ENCODE data around the gene CMTM7.

Gene CMTM7, protein sequence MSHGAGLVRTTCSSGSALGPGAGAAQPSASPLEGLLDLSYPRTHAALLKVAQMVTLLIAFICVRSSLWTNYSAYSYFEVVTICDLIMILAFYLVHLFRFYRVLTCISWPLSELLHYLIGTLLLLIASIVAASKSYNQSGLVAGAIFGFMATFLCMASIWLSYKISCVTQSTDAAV

DNA sequence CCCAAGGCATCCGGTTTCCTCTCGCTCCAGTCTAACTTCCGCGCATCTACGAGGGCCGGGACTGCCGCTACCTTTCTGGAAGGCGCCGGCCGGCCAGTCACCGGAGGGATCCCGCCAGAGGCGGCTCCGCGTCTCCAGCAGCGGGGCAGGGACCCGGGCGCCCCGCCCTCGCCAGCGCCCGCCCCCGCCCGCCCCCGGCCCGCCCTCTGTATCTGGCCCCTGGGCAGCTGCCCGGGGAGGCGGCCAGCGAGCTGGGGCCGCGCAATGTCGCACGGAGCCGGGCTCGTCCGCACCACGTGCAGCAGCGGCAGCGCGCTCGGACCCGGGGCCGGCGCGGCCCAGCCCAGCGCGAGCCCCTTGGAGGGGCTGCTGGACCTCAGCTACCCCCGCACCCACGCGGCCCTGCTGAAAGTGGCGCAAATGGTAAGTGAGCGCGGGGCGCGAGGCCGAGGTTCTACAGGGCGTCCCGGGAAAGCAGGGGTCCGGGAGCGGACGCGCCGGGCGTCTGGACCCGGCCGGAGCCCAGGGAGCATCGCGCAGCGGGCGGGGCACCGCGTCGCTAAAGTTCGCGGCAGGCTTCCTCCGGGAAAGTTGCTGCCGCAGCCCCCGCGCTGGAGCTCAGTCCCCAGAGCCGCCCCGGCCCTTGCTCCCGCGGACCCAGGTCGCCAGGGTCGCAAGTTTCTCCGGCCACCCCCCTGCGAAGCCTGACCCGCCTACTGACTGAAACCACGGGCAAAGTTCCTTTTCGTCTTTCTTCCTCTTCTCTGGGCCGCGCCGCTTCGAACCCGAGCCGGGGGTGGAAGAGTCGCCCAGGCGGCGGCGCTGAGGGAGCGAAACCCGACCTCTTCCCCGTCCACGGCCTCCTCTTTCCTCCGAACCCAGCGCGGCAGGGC is at the start of gene CMTM7:
TSS of gene CMTM7 (plus strand) at position 211 of the 893 bp plus-strand sequence. CDS start at position 265, 54 bp downstream.
- DNase-seq: peak in 11 of 56 donors; percentile 6 to 29 (median 12)

DNA sequence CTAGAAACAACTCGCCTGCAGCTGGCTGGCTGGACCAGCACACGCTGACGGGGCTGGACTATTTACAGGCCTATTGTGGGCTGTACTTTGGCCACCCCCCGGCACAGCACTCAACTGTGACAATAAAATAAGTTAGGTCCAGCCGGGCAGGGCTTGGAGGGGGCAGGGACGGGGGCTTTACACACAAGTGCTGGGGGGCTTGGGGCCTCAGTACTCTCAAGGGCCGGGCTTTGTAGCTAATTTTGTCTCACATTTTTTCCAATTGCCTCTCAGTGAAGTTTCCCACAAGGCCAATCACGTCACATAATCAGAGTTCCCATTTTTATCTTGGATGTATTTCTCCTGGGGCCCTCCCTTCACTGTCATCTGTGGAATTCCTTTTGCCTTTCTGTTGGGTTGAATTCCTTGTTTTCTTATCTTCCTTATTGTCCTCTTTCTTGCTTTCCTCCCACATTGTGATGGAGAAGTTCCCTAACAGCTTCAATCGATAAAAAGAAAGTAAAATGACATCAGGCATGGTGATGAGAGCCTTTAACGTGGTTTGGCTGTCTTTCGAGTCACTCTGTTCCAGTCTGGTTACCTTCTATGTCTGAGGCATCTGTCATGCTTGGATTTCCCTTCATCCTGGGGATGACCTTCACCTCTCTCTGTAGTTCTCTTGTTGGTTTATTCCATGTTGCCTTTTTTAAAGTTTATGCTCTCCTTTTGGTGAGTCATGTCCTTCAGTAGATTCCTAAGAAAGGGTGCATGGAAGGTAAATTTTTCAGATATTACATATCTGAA is 44.1 kb upstream of the CMTM7 start:
- DNase-seq: no peak

DNA sequence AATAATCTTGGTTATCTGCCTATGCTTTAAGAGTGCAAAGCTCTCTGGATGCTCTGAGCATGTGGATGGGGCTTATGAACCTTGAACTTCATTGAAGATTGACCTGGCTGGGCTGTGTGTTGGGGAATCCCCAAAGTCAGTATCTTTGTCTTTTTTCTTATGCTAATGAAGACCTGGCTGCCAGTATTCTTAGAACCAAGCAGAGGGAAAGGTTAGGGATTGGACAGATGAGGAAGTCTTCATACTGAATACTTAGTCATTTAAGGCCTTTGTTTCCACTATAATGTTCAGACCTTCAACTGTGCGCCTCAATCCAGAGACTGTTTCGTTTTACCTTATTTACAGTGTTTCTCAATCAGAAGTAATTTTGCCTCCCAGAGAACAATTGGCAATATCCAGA is 42.5 kb upstream of the CMTM7 start:
- DNase-seq: no peak

DNA sequence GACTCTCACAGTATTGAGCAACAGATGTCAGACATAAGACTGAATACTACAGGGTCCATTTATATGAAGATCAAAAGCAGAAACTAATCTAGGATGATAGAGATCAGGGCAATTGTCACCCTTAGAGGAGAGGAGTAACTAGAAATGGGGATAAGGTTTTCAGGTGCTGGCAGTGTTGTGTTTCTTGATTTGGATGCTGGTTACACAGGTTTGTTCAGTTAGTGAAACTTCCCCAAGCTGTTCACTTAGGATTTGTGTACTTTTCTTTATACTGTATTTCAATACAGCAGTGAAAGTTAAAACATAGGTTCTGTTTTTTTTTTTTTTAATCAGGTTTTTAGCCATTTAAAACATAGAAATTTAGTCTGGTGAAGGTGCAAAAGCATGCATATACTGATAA is 39.1 kb upstream of the CMTM7 start:
- no peak for DNase-seq

DNA sequence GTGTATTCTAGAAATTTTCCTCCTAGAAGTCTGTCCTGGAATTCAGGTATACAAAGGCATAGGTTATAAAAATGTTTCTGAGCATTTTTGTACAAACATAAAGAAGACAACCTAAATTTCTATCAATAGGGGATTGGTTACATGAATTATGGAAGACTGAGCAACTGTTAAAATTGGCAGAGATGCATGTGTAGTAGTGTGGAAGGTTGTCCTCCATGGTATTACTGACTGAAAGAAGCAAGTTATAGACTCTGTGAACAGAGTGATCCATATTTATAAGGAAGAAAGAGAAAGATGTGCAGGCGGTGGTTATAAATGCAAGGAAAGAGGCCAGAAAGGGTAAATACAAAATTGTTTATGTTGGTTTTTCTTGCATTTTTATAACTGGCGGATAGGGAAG is 38.3 kb upstream of the CMTM7 start:
- no peak for DNase-seq

DNA sequence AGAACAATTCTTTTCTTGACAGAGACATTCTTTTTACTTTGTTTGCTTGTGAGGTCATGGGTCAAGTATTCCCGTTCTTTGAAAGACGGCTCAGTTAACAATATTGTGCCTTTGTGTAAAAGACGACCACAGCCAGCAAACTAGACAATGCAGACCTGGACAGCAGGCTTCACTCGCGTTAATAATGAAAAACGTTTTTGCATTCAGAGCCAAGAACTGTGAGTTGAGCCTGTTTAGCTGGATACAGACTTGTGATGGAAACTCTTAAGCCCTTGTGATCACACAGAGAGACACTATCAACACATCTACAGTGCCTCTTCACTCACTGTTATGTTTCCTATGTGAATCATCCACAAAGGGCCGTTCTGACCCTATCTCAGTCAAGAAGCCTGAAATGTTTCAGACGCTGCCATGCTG is 37.3 kb upstream of the CMTM7 start:
- DNase-seq: no peak

DNA sequence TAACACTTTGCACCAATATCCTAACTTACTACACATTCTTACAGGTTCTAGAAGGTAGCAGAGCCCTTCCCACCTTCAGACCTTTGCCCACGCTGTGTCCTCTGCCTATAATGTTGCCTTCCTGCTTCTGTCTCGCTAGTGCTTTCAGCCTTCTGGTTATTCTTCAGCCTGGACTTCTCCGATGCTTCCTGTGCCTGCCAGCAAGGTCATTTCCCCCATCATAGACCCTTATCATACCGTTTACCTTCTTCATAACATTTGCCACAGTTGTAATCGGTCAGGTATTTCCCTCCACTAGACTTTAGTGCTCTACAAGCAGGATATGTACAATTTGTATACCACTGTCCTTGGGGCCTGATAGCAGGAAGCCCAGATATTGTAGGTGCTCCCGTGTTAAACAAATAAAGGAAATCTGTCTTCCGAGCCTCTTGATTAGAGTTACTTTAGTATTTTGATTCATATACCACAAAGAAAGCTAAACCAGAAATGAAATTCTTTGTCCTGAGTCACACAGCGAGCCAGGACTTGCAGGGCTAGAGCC is 35.8 kb upstream of the CMTM7 start:
- DNase-seq: no peak

DNA sequence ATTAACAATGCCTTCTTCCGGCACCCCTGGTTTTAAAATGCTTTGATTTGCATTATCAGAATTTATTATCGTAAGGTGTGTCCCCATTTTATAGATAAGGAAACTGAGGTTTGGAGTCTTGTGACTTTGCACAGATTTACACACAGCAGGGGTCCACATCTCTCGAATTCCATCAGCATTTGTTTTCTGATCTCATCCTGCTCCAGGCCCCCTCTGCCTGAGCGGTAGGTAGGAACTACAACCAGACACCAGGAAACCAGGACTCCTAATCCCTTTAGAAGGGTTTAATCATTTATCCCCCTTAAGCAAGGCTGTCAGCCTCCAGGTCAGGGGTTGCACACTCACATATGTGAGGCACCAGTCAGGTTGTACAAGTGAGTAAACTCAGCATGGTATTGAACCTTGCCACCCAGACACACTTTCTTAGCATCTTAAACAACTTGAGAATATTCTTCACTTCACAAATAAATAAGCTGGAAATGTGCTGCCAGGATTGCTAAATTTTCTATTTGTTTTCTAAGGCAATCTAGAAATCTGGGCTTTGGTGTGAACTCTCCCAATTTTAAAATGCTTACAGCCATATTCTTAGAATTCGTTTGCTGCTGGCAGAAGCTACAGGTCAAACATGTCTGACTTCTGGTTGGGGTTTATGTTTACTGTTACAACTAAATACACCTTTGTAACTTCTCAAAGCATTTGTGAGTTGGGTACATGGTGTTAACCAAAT is 31.7 kb upstream of the CMTM7 start:
- DNase-seq: no peak

DNA sequence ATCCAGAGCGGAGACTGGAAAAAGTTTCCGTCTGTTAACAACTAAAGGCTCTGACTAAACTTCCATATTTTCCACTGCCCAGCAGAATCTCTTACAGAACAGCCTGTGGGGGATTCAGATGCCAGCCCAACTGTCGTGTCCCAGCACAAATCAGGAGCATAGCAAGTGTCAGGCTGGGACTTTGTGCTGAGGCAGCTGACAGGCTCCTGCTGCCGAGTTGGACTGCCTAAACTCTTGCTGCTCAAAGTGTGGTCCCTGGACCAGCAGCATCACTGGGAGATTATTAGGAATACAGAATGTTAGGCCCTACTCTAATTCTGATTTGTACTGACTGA is 31.2 kb upstream of the CMTM7 start:
- DNase-seq: no peak

DNA sequence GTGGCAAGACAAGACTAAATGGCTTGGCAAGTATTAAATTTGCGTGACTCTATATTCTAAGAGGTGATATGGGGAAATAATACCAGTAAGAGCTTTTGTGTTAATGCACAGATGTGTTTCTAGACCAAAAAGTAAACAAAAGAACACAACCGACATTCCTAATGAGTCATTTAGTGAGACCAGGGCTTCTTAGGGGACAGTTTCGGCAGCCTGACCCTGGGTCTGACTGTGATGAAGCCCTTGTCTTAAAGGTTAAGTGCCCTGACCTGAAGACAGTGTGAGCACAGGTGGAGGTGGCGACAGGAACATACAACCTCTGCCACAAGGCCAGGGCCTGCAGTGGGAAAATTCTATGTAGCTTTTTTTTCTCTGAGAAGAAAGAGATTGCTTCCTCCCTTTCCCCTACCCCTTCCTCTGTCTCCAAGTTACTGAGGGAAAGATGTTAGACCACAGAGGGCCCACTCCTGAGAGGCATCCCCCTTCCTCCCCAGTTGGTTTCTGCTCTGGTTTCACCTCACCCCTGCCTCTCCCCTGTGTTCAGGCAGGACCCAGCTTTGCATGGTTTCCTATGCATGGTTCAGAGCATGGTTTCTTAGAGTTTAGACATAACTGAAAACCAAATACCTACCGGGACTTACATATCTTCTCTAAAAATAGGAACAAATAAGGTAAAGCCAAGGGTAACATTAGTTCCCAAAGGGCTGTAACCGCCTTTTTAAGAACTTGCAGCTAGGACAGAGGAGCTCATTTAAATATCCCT is 24.8 kb upstream of the CMTM7 start:
- DNase-seq: no peak

DNA sequence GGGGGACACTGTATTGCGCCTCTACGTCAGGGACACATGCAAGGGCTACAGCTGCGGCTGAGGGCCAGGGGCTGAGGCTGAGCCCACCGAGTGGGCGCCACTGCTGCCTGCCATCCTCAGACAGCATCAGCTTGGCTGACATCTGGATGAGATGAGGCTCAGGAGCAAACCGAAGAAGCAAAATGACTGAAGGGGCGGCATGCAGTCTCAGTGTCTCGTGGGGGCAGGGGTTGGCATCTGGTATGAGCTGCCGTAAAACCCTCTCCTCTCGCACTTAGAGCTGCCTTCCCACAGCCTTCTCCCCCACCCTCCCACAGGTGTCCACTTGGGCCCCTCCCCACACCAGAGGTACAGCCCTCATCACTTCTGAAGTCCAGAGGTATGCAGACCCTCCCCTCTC is 24.2 kb upstream of the CMTM7 start:
- no peak for DNase-seq

DNA sequence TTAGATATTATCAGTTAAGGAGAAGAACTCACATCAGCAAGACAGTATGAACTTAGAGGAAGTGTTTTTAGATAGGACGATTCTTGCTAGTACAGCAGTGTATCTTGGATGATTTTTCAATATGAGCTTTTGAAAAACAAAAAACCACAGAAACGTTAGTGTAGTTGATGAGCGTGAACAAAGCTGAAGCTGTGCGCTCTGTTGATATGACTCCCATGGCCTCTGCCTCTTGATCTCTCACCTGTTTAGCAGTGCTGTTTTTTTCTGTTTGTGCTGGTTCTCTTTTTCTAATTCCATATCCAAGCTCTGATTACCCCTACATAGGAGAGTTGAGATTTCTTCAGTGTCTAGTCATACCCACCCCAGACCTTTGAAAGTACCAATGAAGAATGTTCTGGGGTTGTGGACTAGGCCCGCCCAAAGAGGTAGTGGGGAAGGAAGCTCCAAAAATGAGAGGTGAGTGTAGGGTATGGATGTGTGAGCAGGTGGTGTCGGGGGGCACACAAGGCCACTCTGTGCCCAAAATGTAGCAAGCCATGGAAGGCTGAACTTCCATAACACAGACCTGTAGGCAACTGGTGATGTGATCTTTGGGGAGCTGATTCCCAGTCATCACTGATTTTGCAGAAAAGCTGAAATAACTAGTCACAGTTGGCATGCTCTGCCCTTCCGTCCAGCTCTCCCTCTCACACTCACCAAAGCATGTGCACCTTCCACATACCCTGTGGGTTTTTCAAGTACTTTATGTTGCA is 20.0 kb upstream of the CMTM7 start:
- no peak for DNase-seq

DNA sequence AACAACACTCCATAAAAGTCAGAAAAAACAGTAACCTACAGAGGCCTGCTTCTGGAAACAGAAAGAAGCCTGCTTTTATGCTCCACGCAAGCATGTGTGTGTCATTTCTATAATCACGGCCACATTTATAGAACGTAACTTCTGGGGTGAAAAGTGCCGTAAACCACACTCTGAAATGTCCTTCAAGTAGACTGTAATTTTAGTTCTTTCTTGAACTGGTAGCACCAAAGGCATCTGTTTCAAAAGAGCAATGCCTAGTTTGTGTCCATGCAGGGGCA is 19.5 kb upstream of the CMTM7 start:
- DNase-seq: no peak

DNA sequence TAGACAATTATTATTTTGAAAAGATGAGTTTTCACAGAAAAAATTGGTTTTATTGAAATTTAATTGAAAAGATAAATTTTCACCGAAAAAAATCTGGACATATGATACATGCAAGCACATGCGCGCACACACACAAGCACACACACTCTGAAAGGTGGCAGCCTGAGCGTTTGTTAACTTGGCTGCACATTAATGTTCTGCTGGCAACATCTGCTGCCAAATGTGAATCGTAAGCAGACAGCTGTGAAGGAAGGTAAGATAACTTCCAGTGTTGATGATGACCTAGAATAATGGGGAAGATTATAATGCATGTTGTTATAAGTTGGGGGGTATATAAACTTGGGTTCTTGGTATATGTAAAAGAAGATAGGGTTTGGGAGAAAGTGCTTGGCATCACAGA is 18.4 kb upstream of the CMTM7 start:
- no peak for DNase-seq

DNA sequence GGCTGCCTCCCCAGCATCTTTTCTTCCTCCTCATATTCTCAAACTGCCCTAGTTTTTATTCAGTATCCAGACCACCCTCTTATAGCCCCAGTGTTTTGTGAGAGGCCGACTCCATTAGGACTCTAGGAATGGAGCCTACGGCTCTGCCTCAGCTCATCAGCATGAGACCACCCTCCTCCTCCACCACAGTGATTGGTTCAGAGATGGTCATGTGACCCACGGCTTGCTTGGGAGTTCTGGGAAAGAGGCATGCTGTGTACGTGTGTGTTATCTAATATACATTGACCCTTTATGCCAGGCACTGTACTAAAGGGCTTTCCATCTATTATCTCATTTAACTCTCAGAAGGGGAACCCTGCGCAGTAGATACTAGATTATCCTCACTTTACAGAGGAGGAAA is 17.8 kb upstream of the CMTM7 start:
- DNase-seq: no peak

DNA sequence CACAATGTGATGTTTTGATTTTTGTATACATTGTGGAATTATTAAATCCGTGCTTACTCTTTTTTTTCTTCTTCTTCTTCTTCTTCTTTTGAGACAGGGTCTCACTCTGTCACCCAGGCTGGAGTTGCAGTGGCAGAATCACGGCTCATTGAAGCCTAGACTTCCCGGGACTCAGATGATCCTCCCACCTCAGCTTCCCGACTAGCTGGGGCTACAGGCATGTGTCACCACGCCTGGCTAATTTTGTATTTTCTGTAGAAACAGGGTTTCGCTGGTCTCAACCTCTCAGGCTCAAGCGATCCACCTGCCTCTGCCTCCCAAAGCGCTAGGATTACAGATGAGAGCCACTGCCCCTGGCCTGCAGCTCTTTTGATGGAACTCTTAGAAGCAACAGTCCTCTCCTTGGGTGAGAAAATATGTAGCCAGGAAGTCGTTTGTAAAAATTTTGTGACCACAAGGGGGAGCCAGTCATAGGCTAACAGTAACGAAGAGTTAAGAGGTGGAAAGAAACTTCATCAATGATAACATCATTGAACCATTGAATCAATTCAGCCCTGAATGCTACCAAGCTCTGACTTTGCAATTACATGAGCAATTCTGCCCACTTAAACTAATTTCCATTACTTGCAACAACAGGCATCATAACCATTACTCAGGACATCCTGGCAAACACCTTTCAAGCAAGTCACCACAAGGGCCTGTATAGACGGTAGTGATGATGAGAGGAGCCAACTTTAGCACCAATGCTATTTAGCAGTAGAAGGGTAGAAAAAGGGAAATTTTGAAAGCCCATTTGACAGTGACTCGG is 16.7 kb upstream of the CMTM7 start:
- DNase-seq: peak in 21 of 56 donors; percentile 1 to 78 (median 16)

DNA sequence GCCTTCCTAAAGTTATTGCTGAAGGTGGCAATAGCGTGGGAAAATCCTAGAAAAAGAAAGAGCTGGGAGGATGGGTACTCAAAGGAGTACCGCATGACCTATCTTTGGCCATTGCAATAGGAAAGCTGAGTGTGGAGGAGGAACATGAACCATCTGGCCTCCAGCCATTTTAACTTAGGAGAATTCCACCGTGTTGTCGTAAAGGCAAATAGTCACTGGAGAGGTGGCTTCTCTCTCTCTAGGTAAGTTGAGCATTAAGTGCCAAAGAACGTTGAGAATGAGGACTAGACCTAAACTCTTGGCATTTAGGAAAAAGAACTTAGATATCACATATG is 16.1 kb upstream of the CMTM7 start:
- DNase-seq: no peak

DNA sequence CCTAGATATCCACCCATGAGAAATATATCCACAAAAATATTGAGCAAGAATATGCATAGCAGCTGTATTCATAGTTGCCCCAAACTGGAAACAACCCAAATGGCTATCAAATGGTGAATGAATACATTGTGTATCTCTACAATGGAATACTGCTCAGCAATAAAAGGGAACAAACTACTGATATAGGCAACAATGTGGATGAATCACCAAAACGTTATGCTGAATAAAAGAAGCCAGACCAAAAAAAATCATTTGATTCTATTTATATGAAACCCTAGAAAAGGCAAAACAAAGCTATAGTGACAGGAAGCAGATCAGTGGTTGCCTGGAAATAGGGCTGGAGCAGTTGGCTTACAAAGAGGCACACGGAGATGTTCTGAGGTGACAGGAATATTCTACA is 15.5 kb upstream of the CMTM7 start:
- no peak for DNase-seq

DNA sequence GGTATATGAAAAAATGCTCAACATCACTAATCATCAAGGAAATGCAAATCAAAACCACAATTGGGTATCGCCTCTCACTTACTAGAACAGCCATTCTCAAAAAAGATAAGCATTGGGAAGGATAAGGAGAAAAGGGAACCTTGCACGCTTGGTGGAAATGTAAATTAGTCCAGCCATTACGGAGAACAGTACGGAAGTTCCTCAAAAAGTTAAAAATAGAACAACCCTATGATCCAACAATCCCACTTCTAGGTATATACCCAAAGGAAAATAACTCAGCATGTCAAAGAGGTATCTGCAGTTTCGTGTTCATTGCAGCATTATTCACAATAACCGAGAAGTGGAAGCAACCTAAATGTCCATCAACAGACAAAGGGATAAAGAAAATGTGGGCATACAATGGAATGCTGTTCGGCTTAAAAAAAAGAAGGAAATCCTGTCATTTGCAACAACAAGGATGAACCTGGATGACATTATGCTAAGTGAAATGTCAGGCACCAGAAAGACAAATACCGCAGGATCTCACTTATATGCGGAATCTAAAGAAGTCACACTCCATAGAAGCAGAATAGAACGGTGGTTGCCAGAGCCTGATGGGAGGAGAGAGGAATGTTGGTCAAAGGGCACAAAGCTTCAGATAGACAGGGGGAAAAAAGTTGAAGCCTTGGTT is 11.7 kb upstream of the CMTM7 start:
- DNase-seq: no peak

All from amygdala (tissue), 56 donors.